HFFc6 (cell line): ENCODE measurements around the gene ZNF555. TPM values are rescaled to one million over a fixed set of nuclear protein-coding genes. Genes with fewer than 3 reads are reported as not detected.

Experiments
- DNase-seq: peaks from one replicate; pipeline ENCODE4 v3.0.0-alpha.2; 2018
- H3K27ac Mint-ChIP-seq: 2 replicates; pipeline ENCODE4 v1.8.0; 2020; ENCODE audit warnings: mild to moderate bottlenecking, mixed read lengths
- H3K27me3 Mint-ChIP-seq: 2 replicates; pipeline ENCODE4 v1.8.0; 2021; ENCODE audit warnings: mild to moderate bottlenecking, moderate library complexity, mixed read lengths; ENCODE audit not compliant: insufficient read depth
- H3K36me3 Mint-ChIP-seq: 2 replicates; pipeline ENCODE4 v1.8.0; 2021; ENCODE audit warnings: low read depth, mixed read lengths
- H3K4me1 Mint-ChIP-seq: 2 replicates; pipeline ENCODE4 v1.8.0; 2020; ENCODE audit warnings: low read depth, mixed read lengths
- H3K4me3 Mint-ChIP-seq: 2 replicates; pipeline ENCODE4 v1.8.0; 2020; ENCODE audit warnings: mild to moderate bottlenecking, moderate library complexity, mixed read lengths
- H3K9me3 Mint-ChIP-seq: 2 replicates; pipeline ENCODE4 v1.8.0; 2020; ENCODE audit warnings: mild to moderate bottlenecking, mixed read lengths
- total RNA-seq, 6 experiments: library from RNA; stranded (reverse); fragmentation: NEBNext Ultra II Directional; extraction: Animal tissue kit (Norgen Biotek cat#: 25700); gene quantifications; 2 replicates in 1 of 6; 3 replicates in 5 of 6; pipeline ENCODE4 v1.2.3, GENCODE V29; 2021
- TF ChIP-seq, protein P1 (sequence below): fragments of 200-600 bp; sonication (generic); IDR thresholded peaks from 2 replicates; pipeline ENCODE4 v1.5.0; 2021; ENCODE audit warnings: antibody characterized with exemption, mild to moderate bottlenecking

The ZNF555 gene
- total RNA-seq, 6 experiments from 2014 or later: 3.7 to 5.6 (median 3.8) TPM

GRCh38 chr19:2823646-2824045 is 17.6 kb upstream of the ZNF555 start:
- H3K27ac Mint-ChIP-seq: no peak overlapping the region
- TF ChIP-seq, protein P1, sequence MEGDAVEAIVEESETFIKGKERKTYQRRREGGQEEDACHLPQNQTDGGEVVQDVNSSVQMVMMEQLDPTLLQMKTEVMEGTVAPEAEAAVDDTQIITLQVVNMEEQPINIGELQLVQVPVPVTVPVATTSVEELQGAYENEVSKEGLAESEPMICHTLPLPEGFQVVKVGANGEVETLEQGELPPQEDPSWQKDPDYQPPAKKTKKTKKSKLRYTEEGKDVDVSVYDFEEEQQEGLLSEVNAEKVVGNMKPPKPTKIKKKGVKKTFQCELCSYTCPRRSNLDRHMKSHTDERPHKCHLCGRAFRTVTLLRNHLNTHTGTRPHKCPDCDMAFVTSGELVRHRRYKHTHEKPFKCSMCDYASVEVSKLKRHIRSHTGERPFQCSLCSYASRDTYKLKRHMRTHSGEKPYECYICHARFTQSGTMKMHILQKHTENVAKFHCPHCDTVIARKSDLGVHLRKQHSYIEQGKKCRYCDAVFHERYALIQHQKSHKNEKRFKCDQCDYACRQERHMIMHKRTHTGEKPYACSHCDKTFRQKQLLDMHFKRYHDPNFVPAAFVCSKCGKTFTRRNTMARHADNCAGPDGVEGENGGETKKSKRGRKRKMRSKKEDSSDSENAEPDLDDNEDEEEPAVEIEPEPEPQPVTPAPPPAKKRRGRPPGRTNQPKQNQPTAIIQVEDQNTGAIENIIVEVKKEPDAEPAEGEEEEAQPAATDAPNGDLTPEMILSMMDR: no peak
- H3K27me3 Mint-ChIP-seq: peaks cover 2% of the 10 kb centered on the region; the same call in 1 of the 2 replicates
- H3K36me3 Mint-ChIP-seq: peaks cover 33% of the 10 kb centered on the region
- no peak for DNase-seq
- H3K9me3 Mint-ChIP-seq: peaks cover 34% of the 10 kb centered on the region
- no peak overlapping the region for H3K4me3 Mint-ChIP-seq
- H3K4me1 Mint-ChIP-seq: no peaks in the 10 kb centered on the region

- TF ChIP-seq, protein P1: no peak
- peaks cover 39% of the 10 kb centered on the region for H3K9me3 Mint-ChIP-seq
- no peaks in the 10 kb centered on the region for H3K4me1 Mint-ChIP-seq
- H3K27me3 Mint-ChIP-seq: peaks cover 2% of the 10 kb centered on the region; the same call in 1 of the 2 replicates
- no peak overlapping the region for H3K27ac Mint-ChIP-seq
- H3K36me3 Mint-ChIP-seq: peaks cover 36% of the 10 kb centered on the region
- H3K4me3 Mint-ChIP-seq: no peak overlapping the region
- DNase-seq: no peak
Measured at GRCh38 chr19:2824129-2824528, 17.1 kb upstream of the ZNF555 start.

GRCh38 chr19:2827022-2827421 is 14.3 kb upstream of the ZNF555 start:
- H3K36me3 Mint-ChIP-seq: peaks cover 46% of the 10 kb centered on the region
- H3K27me3 Mint-ChIP-seq: peaks cover 2% of the 10 kb centered on the region; the same call in 1 of the 2 replicates
- H3K27ac Mint-ChIP-seq: no peak overlapping the region
- no peak for DNase-seq
- H3K4me3 Mint-ChIP-seq: no peak overlapping the region
- TF ChIP-seq, protein P1: no peak
- H3K9me3 Mint-ChIP-seq: peaks cover 68% of the 10 kb centered on the region
- no peaks in the 10 kb centered on the region for H3K4me1 Mint-ChIP-seq

DNA sequence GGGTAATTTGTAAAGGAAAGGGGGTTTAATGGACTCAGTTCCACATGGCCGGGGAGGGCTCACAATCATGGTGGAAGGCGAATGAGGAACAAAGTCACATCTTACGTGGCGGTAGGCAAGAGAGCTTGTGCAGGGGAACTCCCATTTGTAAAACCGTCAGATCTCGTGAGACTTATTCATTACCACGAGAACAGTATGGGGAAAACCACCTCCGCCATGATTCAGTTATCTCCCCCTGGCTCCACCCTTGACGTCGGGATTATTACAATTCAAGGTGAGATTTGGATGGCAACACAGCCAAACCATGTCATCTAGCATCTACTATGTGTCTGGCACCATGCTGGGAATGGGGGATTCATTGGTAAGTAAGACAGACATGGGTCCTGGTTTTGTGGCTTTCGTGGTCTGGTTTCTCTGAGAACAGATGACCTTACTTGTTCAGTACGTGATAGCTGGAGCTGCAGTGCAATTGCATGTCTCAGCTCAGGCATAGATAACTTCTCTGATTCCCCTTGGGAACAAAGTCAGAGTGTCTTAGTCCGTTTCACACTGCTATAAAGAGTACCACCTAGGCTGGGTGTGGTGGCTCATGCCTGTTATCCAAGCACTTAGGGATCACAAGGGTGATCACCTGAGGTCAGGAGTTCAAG is 13.3 kb upstream of the ZNF555 start:
- H3K27me3 Mint-ChIP-seq: no peaks in the 10 kb centered on the region
- TF ChIP-seq, protein P1: no peak
- H3K9me3 Mint-ChIP-seq: peaks cover 78% of the 10 kb centered on the region
- H3K4me1 Mint-ChIP-seq: no peaks in the 10 kb centered on the region
- no peak for DNase-seq
- no peak overlapping the region for H3K27ac Mint-ChIP-seq
- H3K36me3 Mint-ChIP-seq: peaks cover 55% of the 10 kb centered on the region
- H3K4me3 Mint-ChIP-seq: no peak overlapping the region

- TF ChIP-seq, protein P1: no peak
- no peak overlapping the region for H3K4me3 Mint-ChIP-seq
- no peaks in the 10 kb centered on the region for H3K4me1 Mint-ChIP-seq
- H3K27me3 Mint-ChIP-seq: peaks cover 2% of the 10 kb centered on the region; the same call in 1 of the 2 replicates
- H3K9me3 Mint-ChIP-seq: peaks cover 95% of the 10 kb centered on the region
- peaks cover 55% of the 10 kb centered on the region for H3K36me3 Mint-ChIP-seq
- no peak overlapping the region for H3K27ac Mint-ChIP-seq
- no peak for DNase-seq
Measured at GRCh38 chr19:2834294-2834871, 6.9 kb upstream of the ZNF555 start.
